Mesenteric fat pad (tissue), 1 donor: ENCODE results near the gene ADH1C. TPM values are rescaled to one million over a fixed set of nuclear protein-coding genes. Genes with fewer than 3 reads are reported as not detected.

Experiments
- DNase-seq: peaks from one replicate; pipeline ENCODE4 v3.0.0-alpha.2; 2020; ENCODE audit warnings: low spot score
- total RNA-seq: library from RNA; stranded (reverse); fragmentation: NEBNext Ultra II Directional; extraction: Animal tissue kit (Norgen Biotek cat#: 25700); gene quantifications from one replicate; pipeline ENCODE4 v1.2.1, GENCODE V29; 2021
- donor health status: DM: yes; HTN: yes; CAD: no.

The ADH1C gene
- total RNA-seq, 1 donor from 2014 or later, result 79.9 TPM

DNA sequence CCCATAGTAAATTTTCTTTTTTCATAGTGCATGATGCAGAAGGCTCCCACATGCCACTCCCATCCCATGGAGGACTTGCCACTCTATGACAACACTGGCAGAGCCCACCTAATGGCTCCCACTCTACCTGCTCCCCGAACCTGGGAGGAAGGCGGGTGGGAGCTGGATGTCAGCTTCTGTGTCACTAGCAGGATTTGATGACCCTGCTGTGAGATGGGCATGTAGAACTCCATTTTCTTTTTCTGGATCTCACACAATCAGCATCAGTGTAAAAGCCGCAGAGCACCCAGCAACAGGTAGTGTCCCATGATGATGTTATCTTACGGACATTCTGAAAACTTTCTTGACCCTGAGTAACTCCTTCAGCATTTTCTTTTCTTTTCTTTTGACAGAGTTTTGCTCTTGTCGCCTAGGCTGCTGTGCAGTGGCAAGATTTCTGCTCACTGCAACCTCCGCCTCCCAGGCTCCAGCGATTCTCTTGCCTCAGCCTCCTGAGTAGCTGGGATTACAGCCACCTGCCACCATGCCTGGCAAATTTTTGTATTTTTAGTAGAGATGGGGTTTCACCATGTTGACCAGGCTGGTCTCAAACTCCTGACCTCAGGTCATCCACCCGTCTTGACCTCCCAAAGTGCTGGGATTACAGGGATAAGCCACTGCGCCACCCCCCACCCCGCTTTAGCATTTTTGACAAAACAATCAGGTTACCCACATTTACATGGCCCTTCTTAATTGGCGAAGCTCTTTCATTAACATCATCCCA lies 46.7 kb downstream of the ADH1C start:
- DNase-seq, result no peak

DNA sequence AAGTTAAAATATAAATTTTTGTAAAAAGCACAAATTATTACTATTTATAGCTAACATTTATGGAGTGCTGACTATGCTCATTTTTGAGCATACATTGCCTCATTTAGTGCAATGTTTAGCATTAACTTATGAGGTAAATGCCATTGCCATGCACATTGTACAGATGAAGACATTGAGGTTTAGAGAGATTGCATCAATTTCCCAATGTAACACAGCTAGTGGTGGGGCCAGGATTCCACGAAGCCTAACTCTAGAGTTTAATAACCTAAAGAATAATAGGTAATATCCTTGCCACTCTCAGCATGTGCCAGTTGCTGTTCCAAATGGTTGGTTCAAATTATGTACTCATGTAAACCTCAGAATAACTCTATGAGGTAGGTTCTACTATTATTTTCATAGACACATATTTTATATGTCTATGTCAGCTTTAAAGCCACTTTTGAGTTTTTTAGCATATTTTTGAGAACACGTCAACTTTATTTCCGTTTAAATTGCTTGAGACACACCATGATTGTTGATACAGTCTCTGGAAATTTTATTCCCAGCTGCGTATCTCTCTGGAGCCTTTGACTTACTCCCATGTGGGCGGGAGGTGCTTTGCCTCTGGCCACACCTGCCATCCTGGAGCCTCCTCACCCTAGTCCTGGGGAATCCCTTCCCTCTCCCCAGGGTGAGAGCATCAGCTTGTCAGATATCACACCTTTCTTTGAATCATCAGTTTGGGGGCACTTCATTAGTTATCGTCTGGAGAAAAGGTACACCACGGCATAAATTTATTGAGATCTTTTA lies 51.0 kb downstream of the ADH1C start:
- DNase-seq, result no peak

DNA sequence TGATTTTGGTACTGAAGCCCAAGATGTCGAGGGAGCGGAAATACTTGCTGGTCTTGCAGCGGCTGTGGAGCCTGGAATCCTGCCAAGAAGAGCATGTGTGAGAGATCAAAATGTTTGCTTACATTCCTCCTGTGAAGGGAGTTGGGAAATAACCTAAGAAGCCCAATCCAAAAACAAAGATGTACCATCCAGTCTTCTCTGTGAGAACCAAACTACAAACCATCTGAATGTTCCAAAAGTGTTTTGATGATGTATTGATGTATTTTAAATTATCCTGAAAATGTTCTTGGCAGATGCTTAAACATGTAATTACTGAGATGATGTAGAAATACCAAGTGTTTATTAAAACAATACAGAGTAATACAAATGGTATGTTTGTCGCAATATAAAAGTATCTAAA lies 51.6 kb downstream of the ADH1C start:
- no peak for DNase-seq

DNA sequence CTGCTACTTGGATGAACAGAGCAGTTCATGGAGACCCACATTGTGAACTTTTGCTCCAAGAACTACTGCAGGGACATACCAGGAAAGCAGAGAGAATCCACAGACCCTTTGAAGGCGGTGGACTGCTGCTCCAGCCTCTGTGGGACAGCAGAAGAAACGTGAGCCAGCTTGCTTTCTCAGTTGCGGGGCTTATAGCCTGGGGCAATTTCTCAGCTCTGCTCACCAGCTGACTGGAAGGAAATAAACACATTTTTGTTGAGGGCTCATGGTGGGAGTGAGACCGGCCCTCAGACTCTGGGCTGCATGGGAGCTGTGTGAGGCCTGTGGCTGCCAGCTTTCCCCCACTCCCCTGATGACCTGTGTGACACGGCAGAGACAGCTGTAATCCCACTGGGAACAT lies 59.2 kb downstream of the ADH1C start:
- no peak for DNase-seq

DNA sequence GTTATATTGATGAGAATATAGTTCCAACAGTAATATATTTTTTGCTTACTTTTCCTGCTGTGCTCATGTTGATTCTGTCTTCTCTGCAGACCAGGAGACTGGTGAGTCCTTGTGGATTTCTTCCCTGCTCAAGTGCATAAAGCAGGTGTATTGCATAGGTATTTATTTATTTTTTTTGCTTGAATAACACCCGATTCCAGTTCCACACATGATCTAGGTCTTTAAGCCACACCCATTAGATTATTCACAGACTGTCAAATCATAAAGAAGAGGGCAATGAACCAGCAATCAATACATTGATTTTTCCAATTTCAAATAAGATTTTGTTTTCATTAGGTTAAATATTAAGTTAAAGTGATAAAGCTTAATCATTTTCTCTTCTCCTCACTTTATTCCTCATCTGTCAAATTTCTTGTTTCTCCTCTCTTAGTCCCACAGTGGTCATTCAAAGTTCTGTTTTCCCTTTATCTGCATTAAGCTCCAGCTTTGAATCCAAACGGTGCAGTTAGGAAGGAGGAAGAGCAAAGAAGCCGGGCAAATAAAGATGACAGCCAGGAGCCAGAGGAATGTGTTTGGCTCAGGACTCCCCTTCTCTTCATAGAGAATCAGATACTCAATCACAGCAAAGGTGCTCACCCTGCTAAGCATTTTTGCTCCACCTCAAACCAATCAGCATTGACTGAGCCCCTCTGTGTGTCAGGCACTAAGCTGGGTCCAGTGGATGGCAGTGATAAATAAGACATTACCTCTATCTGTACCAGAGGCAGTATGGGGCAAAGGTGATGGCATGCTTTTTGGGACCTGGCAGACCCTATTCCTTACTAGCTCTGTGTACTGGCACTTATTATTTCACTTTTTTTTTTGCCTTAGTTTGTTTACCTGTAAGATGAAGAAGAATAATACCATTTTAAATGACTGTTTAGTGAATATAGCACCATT lies 61.4 kb downstream of the ADH1C start, which contains the start of gene ADH1A:
Gene ADH1A, minus strand, starts transcription at position 138 of the 939 bp plus-strand sequence. Its CDS starts 71 bp downstream, at position 67.
- no peak for DNase-seq

Other genes starting within 250 kb of the ADH1C start
- 4.8 TPM for gene ADH4, start 208.4 kb downstream of the ADH1C start, total RNA-seq
- gene ADH6, start 133.5 kb downstream of the ADH1C start, total RNA-seq, result not detected
- 11.8 TPM for gene ADH1A, start 61.8 kb downstream of the ADH1C start, total RNA-seq
- 2,315 TPM for gene ADH1B, start 31.3 kb downstream of the ADH1C start, total RNA-seq
- gene ADH7, start 82.6 kb upstream of the ADH1C start, total RNA-seq, result not detected
- not detected for gene C4orf17, start 158.3 kb upstream of the ADH1C start, total RNA-seq
- 4.1 TPM for gene TRMT10A, start 211.3 kb upstream of the ADH1C start, total RNA-seq
- gene MTTP, start 222.1 kb upstream of the ADH1C start, total RNA-seq, result 0.74 TPM